ENCODE results near the gene OR2H1.

- TF ChIP-seq, protein P1, sequence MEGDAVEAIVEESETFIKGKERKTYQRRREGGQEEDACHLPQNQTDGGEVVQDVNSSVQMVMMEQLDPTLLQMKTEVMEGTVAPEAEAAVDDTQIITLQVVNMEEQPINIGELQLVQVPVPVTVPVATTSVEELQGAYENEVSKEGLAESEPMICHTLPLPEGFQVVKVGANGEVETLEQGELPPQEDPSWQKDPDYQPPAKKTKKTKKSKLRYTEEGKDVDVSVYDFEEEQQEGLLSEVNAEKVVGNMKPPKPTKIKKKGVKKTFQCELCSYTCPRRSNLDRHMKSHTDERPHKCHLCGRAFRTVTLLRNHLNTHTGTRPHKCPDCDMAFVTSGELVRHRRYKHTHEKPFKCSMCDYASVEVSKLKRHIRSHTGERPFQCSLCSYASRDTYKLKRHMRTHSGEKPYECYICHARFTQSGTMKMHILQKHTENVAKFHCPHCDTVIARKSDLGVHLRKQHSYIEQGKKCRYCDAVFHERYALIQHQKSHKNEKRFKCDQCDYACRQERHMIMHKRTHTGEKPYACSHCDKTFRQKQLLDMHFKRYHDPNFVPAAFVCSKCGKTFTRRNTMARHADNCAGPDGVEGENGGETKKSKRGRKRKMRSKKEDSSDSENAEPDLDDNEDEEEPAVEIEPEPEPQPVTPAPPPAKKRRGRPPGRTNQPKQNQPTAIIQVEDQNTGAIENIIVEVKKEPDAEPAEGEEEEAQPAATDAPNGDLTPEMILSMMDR (IDR thresholded peaks at IDR 0.05), result no peak
- TF ChIP-seq POLR2A (IDR thresholded peaks at IDR 0.05), result no peak
Observed at GRCh38 chr6:29510746-29511300, 53.9 kb downstream of the OR2H1 start.
